ENCODE results near the gene CCDC187.

The CCDC187 gene

DNA sequence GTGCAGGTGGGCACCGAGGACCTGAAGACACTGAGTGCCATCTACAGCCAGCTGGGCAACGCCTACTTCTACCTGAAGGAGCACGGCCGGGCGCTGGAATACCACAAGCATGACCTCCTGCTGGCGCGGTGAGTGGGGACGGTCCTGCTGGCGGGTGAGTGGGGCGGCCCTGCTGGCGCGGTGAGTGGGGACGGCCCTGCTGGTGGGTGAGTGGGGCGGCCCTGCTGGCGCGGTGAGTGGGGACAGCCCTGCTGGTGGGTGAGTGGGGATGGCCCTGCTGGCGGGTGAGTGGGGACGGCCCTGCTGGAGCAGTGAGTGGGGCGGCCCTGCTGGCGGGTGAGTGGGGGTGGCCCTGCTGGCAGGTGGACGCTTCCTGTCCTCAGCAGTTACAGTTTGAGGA lies 30.6 kb upstream of the CCDC187 start:
- TF ChIP-seq, protein P1, sequence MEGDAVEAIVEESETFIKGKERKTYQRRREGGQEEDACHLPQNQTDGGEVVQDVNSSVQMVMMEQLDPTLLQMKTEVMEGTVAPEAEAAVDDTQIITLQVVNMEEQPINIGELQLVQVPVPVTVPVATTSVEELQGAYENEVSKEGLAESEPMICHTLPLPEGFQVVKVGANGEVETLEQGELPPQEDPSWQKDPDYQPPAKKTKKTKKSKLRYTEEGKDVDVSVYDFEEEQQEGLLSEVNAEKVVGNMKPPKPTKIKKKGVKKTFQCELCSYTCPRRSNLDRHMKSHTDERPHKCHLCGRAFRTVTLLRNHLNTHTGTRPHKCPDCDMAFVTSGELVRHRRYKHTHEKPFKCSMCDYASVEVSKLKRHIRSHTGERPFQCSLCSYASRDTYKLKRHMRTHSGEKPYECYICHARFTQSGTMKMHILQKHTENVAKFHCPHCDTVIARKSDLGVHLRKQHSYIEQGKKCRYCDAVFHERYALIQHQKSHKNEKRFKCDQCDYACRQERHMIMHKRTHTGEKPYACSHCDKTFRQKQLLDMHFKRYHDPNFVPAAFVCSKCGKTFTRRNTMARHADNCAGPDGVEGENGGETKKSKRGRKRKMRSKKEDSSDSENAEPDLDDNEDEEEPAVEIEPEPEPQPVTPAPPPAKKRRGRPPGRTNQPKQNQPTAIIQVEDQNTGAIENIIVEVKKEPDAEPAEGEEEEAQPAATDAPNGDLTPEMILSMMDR (IDR thresholded peaks at IDR 0.05), result no peak
- H3K9me3 ChIP-seq, result no peaks in the 10 kb centered on the region
- no peaks in the 10 kb centered on the region for H3K27me3 ChIP-seq
- H3K4me1 ChIP-seq, result peaks cover 0 to 3% (median under 1%) of the 10 kb centered on the region in 4 donors
- intact Hi-C loops (cut with DNase I; ENCODE audit: low total_unique reads), result no loop called here
- DNase-seq, result no peak
- peaks cover 0 to 62% (median 27%) of the 10 kb centered on the region in 3 donors for H3K36me3 ChIP-seq
- H3K27ac ChIP-seq, result no peak overlapping the region
- no peak overlapping the region for H3K4me3 ChIP-seq

DNA sequence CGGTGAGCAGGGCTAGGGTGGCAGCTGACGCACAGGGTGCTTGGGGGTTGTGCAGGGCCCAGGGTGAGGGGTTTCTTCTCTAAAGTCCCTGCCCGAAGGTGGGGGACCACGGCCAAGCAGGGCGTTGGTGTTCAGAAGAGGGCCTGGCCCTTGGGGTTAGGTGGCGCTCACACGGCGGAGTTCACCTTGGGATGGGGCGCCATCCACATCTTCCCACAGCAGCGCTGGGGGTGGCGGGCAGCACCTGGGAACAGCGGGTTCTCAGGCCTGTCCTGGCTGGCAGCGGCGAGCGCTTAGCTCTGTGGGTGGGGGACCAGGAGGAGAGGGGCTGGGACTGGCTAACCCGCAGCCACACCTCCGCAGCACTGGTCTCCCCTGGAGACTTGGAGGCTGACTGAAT lies 29.6 kb upstream of the CCDC187 start:
- no peak for DNase-seq
- Histone ChIP-seq H3K9me3 (no peaks in the 10 kb centered on the region), H3K36me3 (peaks cover 0 to 53% (median 21%) of the 10 kb centered on the region in 3 donors), H3K4me1 (peaks cover 0 to 11% (median 8%) of the 10 kb centered on the region in 4 donors), H3K4me3 (no peak overlapping the region), H3K27ac (no peak overlapping the region), H3K27me3 (no peaks in the 10 kb centered on the region)
- intact Hi-C loops (cut with DNase I; ENCODE audit: low total_unique reads), result no loop called here
- TF ChIP-seq, protein P1 (IDR thresholded peaks at IDR 0.05), result no peak

DNA sequence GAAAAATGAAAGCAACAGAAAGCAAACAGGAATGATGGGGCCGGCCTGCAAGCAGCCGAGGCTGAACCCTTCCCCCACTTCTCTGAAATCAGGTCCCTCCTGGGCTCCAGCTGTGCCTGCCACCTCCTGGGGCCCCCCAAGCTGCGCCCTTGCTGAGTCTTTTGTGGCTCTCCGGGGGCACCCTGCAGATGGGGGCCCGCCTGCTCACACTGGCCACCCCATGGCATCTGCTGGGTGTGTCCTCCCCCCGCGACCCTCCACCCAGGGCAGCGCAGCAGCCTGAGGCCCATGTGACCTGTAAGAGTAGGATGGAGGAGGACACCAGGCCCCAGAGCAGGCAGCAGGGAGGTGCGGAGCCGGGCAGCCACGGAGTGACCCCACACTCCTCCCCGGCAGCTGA lies 29.2 kb upstream of the CCDC187 start:
- H3K4me1 ChIP-seq, result peaks cover 2 to 16% (median 13%) of the 10 kb centered on the region in 4 donors
- H3K36me3 ChIP-seq, result peaks cover 0 to 49% (median 18%) of the 10 kb centered on the region in 3 donors
- TF ChIP-seq, protein P1 (IDR thresholded peaks at IDR 0.05), result no peak
- H3K4me3 ChIP-seq, result no peak overlapping the region
- DNase-seq, result no peak
- no peak overlapping the region for H3K27ac ChIP-seq
- H3K9me3 ChIP-seq, result no peaks in the 10 kb centered on the region
- H3K27me3 ChIP-seq, result no peaks in the 10 kb centered on the region
- intact Hi-C loops (cut with DNase I; ENCODE audit: low total_unique reads), result no loop called here

DNA sequence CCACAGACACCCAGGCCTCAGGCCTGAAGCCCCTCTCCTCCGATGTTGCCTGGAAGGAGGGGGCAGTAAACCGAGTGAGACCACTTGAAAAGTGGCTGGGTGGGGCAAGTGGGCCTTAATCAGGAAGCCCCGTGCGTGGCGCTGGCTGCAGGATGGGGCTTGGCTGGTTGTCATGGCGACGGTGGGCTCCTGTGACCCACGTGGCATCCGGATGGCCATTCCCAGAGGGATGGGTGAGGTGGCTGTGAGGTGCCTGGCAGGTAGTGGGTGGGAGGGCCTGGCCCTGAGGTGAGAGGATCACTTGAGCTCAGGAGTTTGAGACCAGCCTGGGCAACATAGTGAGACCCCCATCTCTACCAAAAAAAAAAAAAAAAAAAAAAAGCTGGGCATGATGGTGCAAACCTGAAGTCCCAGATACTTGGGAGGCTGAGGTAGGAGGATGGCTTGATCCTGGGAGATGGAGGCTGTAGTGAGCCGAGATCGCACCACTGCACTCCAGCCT lies 28.6 kb upstream of the CCDC187 start:
- peaks cover 3 to 19% (median 17%) of the 10 kb centered on the region in 4 donors for H3K4me1 ChIP-seq
- no peaks in the 10 kb centered on the region for H3K27me3 ChIP-seq
- DNase-seq, result no peak
- H3K27ac ChIP-seq, result no peak overlapping the region
- TF ChIP-seq, protein P1 (IDR thresholded peaks at IDR 0.05), result no peak
- no peak overlapping the region for H3K4me3 ChIP-seq
- intact Hi-C loops (cut with DNase I; ENCODE audit: low total_unique reads), result no loop called here
- H3K36me3 ChIP-seq, result peaks cover 0 to 44% (median 17%) of the 10 kb centered on the region in 3 donors
- H3K9me3 ChIP-seq, result no peaks in the 10 kb centered on the region

DNA sequence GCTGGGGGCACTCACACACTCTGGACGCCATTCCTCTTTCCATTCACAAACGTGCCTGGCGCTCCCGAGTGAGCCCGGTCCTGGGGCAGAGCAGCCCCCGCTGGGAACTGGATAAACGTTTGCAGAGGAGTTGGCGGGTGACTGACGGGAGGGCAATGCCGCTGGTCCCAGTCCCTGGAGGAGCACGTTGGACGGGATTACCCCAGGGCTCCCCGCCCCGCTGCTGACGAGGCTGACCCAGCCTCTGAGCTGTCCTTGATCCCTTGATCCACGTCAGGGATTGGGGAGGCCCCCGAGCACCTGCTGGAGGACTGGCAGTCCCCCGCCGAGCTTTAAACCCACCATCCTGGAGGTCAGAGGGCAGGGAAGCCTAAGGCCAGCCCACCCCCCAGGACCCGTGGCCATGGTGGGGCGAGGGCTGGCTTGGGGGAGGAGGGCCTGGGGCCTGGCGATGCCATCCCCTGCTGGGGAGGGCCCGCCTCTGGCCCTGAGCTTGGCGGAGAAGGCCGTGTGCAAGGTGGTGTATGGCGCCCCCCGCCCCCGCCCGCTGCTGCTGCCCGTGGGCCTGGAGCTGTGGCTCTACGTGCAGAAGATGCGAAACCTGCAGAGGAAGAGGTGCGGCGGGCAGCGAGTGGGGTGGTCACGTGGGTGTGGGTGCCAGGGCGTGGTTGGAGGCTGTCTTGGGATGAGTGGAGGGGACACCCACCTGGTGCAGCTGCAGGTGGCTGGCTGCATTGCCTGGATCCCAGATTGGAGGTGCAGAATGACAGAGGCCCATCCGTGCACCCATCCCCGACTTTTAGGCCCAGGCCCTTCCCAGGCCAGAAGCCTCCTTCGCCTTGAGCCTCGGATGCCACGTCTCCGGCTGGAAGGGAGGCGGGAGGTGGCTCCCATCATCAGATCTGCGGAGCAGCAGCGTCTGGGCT lies 27.9 kb upstream of the CCDC187 start:
- no peak overlapping the region for H3K4me3 ChIP-seq
- no peak overlapping the region for H3K27ac ChIP-seq
- intact Hi-C loops (cut with DNase I; ENCODE audit: low total_unique reads), result no loop called here
- peaks cover 0 to 37% (median 11%) of the 10 kb centered on the region in 3 donors for H3K36me3 ChIP-seq
- no peaks in the 10 kb centered on the region for H3K27me3 ChIP-seq
- peaks cover 3 to 24% (median 20%) of the 10 kb centered on the region in 4 donors for H3K4me1 ChIP-seq
- H3K9me3 ChIP-seq, result no peaks in the 10 kb centered on the region
- no peak for DNase-seq
- TF ChIP-seq, protein P1 (IDR thresholded peaks at IDR 0.05), result no peak
